ENCODE measurements around the gene NOSTRIN.
"Not testable (repeated sequence)": the region's sequence is repeated elsewhere in the genome, so short reads cannot be mapped to it uniquely, and the experiment has no call there.

NOSTRIN gene

DNA sequence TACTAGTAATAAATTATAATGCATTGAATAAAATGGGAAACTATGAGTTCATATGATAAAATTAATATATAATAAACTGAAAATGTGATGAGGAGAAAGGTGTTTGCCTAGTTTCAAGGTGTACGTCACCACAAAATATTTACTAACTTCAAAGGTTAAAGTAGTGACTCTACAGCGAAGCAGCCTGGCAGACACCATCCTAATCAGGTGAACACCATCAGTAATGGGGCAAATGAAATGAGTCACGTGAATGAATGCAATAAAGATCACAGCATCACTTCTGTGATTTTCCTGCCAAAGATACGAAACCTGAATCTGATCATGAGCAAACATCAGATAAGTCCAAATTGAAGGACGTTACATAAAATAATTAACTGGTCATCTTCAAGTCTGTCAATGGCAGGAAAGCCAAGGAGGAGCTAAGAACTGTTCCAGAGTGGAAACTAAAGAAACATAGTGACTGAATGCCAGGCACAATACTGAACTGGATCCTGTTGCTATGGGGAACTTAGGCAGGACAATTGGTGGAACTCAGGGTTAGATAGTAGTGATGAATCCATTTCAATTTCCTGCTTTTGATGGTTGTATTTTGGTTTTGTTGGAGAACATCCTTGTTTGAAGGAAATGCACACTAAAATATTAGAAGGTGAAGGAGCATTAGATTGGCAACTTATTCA, 12.1 kb upstream of the NOSTRIN start:
- DNase-seq, result no peak

DNA sequence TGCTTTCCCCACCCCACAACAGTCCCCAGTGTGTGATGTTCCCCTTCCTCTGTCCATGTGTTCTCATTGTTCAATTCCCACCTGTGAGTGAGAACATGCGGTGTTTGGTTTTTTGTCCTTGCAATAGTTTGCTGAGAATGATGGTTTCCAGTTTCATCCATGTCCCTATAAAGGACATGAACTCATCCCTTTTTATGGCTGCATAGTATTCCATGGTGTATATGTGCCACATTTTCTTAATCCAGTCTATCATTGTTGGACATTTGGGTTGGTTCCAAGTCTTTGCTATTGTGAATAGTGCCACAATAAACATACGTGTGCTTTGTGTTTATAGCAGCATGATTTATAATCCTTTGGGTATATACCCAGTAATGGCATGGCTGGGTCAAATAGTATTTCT, 11.3 kb upstream of the NOSTRIN start:
- not testable (repeated sequence) for DNase-seq

DNA sequence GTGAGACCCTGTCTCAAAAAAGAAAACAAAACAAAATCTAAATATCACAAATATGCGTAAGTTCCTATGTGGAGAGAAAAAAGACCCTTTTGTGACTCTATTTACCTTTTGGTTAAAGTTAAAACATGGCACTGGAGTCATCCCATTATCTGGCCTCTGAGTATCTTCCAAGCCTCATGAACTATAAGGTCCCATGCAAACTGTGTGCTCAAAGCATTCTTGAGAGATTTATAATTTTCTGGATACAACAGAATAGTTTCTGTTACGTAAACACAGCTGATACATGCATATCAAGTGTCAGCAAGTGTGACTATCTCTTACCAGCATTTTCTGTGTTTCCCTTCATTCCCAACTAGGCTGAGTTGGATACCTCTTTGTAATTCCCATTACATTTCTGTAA, 8.8 kb upstream of the NOSTRIN start:
- no peak for DNase-seq

DNA sequence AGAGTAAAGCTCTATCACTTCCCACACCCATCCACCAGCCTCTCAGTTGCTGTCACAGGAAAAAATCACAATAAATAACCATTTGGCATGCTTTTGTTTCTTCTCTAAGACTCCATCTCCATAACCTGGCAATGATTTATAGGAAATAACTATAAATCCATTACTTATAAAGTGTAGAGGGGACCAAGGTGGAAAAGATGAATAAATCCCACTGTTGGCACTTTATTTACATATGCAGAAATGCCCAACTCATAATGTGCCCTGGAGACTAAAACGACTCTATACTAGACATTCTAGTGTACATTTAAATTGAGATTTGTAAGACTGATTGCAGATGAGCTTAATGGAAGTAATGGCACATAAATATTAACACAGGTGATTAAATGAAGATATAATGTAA, 7.5 kb upstream of the NOSTRIN start:
- DNase-seq, result no peak

- DNase-seq, result no peak
Observed at GRCh38 chr2:168796090-168796577, 6.3 kb upstream of the NOSTRIN start.

GRCh38 chr2:168796583-168797285, 5.7 kb upstream of the NOSTRIN start:
- no peak for DNase-seq

DNA sequence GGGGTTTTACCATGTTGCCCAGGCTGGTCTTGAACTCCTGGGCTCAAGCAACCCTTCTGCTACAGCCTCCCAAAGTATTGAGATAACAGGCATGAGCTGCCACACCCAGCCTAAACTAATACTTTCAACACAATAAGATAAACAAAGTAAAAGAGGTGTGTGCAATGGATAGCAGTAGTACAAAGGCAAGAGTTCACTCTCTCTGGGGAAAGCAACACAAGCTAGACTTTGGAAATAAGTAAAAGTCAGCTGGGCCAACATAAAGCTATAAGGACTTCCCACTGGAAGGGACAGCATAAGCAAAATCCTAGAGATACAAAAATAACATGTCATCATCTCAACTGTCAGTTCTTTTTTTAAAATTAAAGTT, 5.2 kb upstream of the NOSTRIN start:
- DNase-seq, result no peak

- DNase-seq, result peak; percentile 1
Observed at GRCh38 chr2:168798076-168798887, 4.2 kb upstream of the NOSTRIN start.

DNA sequence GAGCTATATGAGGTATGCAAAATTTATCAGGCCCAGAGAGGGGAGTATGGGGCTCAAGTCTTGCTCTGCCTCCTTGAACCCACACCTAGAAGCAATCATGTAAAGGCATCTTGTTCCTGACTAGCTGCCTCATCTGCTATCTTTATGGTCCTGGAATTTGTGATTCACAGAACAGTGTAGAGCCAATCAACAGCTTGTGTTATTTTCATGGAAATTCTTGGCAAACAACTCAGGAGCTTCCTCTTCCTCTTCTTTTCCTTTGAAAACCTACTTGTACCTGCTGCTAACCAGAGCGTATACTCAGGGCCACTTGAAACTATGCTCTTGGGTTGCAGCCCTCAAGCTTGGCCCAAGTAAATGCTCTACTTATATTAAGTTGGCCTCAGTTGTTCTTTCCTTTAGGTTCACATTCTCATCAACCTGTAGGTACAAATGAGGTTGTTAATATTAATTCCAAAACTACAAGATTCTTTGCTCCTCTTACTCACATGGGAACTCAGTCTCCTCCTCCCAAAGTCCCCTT, 3.5 kb upstream of the NOSTRIN start:
- no peak for DNase-seq

DNA sequence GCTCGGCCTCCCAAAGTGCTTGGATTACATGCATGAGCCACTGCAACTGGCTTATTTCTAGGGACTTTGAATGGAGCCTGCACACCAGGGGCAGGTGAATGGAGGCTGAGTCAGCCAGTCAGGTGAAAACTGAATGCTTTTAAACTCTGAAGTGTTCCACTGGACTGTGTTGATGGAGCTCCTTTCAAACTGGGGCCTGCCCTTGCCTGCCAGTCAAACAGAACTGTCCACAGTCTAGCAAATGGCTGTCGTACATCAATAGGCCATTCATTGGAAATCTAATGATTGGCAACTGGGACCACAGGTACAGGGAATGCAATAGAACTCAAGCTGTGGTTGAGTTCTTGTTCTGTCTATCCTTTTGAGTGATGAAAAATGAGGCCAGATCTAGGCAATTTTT, 966 bp upstream of the NOSTRIN start:
- no peak for DNase-seq

GRCh38 chr2:168802859-168803725, 655 bp downstream of the NOSTRIN start:
- DNase-seq, result peak; percentile 1

DNA sequence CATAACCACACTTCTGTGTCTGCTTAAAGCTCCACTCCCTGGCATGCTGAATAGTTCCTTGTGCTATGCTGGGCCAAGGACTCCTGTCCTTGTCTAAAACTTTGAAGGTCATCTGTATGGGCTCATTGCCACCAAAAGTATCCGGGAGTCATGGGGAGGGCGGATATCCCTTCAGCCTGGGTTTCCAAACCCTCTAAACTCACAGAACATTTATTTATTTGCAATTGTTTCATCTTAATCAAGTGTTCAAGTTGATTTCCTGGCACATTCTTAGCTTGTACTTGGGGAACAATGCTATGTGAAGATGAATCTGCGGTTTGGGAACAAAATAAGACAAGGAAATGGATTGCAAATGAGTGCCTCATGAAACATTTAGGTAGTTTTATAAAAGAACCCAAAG, 1.8 kb downstream of the NOSTRIN start:
- DNase-seq, result no peak

DNA sequence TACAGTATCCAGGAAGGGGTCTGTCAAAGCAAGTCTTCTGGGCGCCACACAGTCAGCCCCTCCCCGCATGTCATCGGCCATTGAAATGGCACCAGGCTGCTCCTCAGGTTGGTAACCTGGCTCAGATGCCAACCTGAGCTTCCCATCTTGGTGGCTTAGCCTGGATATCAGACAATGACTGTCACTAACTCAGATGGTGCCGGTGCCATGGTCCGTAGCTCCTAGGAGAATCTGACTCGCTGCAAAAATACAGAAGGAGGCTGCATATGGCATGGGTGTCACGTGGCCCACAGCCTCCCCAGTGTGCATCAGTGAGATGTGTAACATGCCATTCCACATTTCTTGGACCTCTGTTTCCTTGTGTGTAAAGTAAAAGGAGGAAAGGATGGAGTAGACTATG, 3.2 kb downstream of the NOSTRIN start:
- no peak for DNase-seq

GRCh38 chr2:168809537-168809936, 7.1 kb downstream of the NOSTRIN start:
- DNase-seq, result no peak

DNA sequence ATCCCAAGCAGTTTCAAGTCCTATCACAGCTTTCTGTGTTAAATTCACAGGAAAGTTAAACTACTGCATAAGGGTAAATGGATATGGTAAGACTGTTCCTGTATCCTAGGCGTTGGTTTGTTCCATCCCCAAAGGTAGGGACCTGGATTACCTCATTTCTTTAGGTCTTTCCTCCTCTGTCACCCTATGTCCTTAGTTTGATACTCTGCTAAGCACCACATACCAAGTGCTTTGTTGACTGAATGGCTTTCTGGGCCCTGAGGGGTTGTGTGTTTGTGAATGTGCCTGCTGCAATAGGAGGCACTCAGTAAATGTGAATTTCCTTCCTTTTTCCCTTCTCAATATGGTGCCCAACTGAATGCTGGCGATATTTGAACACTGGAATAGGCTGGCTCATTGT, 7.8 kb downstream of the NOSTRIN start:
- no peak for DNase-seq

- DNase-seq, result no peak
Observed at GRCh38 chr2:168811696-168812095, 9.3 kb downstream of the NOSTRIN start.

- DNase-seq, result no peak
Observed at GRCh38 chr2:168814046-168814445, 11.6 kb downstream of the NOSTRIN start.

DNA sequence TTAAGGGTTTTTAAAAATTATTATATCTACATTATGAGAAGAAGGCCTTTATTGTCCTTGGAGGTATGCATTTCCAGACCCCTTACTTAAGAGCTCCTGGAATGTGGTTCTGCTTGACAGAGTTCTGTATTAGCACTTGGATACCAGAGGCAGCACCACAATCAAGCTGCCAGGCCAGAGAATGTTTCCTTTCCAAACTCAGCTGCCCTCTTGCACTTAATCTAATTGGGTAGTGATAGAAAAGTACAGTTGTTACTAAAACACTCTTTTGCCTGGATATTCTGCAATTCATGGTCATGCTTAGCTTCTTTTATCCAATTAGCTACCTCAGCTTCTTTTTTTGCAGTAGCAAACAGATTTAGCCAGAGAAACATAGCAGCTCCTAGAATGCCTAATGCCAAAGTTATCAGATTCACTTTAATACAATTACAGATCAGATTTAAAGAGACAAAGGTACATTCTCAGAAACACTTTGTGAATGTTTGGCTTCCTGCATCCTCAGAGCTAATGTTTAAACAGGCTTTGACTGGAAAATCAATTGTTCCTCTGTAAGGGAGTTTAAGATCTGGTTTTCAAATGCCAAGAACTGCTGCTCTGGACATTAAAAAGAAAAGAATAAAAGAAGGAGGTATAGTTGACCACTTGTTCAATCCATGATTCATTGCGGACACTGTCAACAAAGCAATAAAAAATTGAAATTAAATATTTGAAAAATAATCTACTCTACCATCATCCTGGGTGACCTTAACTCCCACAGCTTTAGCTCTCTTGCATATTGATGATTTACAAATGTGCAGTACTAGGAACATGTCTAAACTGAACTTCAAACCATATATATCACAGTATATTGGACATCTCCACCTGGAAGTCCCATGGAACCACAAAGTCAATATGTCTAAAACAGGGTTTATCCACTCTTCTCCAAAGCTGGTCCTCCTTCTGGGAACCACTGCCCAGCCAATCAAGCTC, 12.8 kb downstream of the NOSTRIN start:
- DNase-seq, result no peak

DNA sequence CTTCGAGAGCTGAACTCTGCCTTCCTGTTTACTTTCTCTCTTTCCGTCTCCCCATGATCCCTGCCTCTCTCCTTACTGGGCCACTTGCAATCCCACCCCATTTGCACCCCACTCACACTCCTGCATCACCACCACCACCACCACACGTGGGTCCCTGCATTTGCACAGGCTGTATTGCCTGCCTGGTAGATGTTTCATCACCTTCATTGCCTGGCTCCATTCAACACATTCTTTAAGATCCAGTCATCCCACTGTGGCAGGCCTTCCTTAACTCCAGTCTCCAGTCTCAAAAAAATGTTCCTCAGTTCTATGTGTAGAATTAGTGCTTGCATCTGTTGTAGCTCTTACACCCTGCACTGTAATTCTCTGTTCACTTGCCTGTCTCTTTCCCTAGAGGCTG, 13.9 kb downstream of the NOSTRIN start:
- no peak for DNase-seq

DNA sequence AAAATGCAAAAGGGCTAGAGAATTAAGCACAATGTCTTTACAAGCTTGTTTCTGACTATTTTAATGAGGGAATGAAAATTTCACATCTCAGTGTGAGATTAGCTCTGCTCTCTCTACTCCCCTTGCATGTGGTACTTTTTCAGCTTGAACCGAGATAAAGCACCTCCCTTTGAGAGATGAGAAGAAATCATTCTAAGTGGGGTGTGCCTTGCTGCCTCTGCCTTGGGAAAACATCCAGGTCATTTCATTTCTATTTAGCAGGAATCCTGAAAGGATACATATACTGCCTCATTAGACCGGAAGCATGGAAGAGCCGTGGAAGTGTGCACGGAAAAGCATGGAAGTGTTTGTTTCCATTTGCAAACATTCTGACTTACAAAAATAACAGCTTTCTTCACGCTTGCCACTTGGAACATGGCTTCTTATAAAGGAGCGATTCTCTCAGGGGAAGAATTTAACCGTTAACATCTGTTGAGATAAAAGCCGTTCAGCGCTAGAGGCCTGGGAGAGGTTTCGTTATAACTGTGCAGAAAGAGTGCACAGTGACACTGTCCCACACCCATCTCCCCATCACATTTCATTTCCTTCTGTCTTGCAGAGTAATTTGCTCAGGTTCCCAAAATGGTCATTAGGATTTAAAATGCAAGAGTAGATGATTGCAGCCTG, 16.7 kb downstream of the NOSTRIN start:
- DNase-seq, result no peak

Measured in NCI-H146 (cell line).